Common myeloid progenitor, CD34-positive (primary cell): Measurements from ENCODE around the gene CHGA.

ENCODE experiments used
- CTCF ChIA-PET: fragments of 350-600 bp; sonication (Branson Sonifier 250); formaldehyde crosslinking; loops from one replicate; lab custom pipeline; 2021; ENCODE audit warnings: antibody characterized with exemption; lab: Charles Lee
- POLR2A ChIA-PET: fragments of 350-600 bp; sonication (Branson Sonifier 250); formaldehyde crosslinking; loops from one replicate; lab custom pipeline; 2021; ENCODE audit warnings: antibody characterized with exemption; lab: Charles Lee
- DNase-seq, 3 donors: peaks; one replicate each; pipeline versions ENCODE4 v3.0.0 to v3.0.0-alpha.2; 2013
- H3K27ac ChIP-seq, 2 experiments: 1 replicate in 1 of 2; 2 replicates in 1 of 2; pipeline ENCODE4 v1.7.0; 2013; ENCODE audit warnings: inconsistent platforms in 2 of 2, low read length in 2 of 2, mild to moderate bottlenecking in 2 of 2, low read depth in 1 of 2, moderate library complexity in 1 of 2; ENCODE audit not compliant: severe bottlenecking in 2 of 2, insufficient read depth in 1 of 2, poor library complexity in 1 of 2
- H3K27me3 ChIP-seq, 5 experiments: replicated peaks in 2 of 5; 1 replicate in 3 of 5; 2 replicates in 2 of 5; pipeline versions ENCODE4 v1.6.1 to v1.7.0; 2013; ENCODE audit warnings: low read length in 4 of 5, mild to moderate bottlenecking in 2 of 5, moderate library complexity in 2 of 5, inconsistent platforms in 1 of 5; ENCODE audit not compliant: insufficient read depth in 5 of 5, control insufficient read depth in 4 of 5
- H3K36me3 ChIP-seq, 4 experiments: 1 replicate in 2 of 4; 2 replicates in 2 of 4; pipeline versions ENCODE4 v1.6.1 to v1.7.0; 2013; ENCODE audit warnings: low read length in 3 of 4, control low read depth in 1 of 4, mild to moderate bottlenecking in 1 of 4; ENCODE audit not compliant: control insufficient read depth in 4 of 4, insufficient read depth in 4 of 4
- H3K4me1 ChIP-seq, 4 experiments: 1 replicate in 3 of 4; 2 replicates in 1 of 4; pipeline versions ENCODE4 v1.6.1 to v1.7.1; 2013; ENCODE audit warnings: low read length in 3 of 4, mild to moderate bottlenecking in 3 of 4, control low read depth in 1 of 4, inconsistent platforms in 1 of 4, moderate library complexity in 1 of 4; ENCODE audit not compliant: control insufficient read depth in 4 of 4, insufficient read depth in 4 of 4; ENCODE audit errors: control extremely low read depth in 1 of 4
- H3K4me3 ChIP-seq, 7 experiments: 1 replicate in 4 of 7; 2 replicates in 3 of 7; pipeline versions ENCODE4 v1.5.1 to v1.7.0; 2013; ENCODE audit warnings: mild to moderate bottlenecking in 7 of 7, low read length in 6 of 7, moderate library complexity in 6 of 7, inconsistent platforms in 2 of 7, low read depth in 2 of 7, control low read depth in 1 of 7; ENCODE audit not compliant: insufficient read depth in 4 of 7, control insufficient read depth in 1 of 7; ENCODE audit errors: extremely low read depth in 1 of 7
- H3K9me3 ChIP-seq, 5 experiments: 1 replicate in 4 of 5; 2 replicates in 1 of 5; pipeline versions ENCODE4 v1.6.1 to v1.7.1; 2013; ENCODE audit warnings: low read length in 4 of 5, mild to moderate bottlenecking in 2 of 5, inconsistent platforms in 1 of 5, low read depth in 1 of 5, moderate library complexity in 1 of 5; ENCODE audit not compliant: control insufficient read depth in 4 of 5, insufficient read depth in 2 of 5; ENCODE audit errors: control extremely low read depth in 1 of 5
- WGBS: methylation state at CpG from one replicate; pipeline ENCODE4 v1.1.5; 2013; ENCODE audit not compliant: insufficient coverage; 5-methylcytosine and 5-hydroxymethylcytosine counted together

Gene CHGA

DNA sequence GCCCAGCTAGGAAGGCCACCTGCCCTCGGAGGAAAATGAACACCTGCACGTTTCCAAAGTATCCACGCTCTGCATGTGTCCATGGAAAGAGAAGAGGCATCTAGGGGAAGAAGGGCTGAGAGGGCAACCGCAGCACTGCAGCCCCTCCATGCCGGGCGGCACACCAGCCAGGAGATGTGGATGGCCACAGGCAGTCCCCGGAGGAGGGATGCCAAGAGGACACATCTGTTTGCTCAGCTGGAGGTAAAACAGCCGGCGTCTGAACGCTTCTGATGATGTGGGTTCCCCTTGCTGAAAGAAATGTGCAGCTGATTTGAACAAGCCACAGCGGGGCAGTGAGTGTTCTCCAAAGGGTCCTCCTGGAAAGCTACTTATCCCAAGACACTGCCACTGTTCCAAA is 34.0 kb downstream of the CHGA start:
- ChIA-PET POLR2A (no interaction called here), CTCF (interaction anchor here (1.1 to 1.6 kb wide), 2 partner anchors 156 to 182 kb away, joined by 4 read pairs; no protein-coding TSS in a partner anchor)
- DNase-seq: no peak
- Histone ChIP-seq H3K27me3 (no peaks in the 10 kb centered on the region), H3K9me3 (no peaks in the 10 kb centered on the region), H3K4me1 (no peaks in the 10 kb centered on the region), H3K27ac (no peak overlapping the region), H3K36me3 (peaks cover 6 to 58% (median 43%) of the 10 kb centered on the region in 4 experiments), H3K4me3 (no peak overlapping the region)
- 97% methylated on average over 10 of the region's 11 CpGs for WGBS

DNA sequence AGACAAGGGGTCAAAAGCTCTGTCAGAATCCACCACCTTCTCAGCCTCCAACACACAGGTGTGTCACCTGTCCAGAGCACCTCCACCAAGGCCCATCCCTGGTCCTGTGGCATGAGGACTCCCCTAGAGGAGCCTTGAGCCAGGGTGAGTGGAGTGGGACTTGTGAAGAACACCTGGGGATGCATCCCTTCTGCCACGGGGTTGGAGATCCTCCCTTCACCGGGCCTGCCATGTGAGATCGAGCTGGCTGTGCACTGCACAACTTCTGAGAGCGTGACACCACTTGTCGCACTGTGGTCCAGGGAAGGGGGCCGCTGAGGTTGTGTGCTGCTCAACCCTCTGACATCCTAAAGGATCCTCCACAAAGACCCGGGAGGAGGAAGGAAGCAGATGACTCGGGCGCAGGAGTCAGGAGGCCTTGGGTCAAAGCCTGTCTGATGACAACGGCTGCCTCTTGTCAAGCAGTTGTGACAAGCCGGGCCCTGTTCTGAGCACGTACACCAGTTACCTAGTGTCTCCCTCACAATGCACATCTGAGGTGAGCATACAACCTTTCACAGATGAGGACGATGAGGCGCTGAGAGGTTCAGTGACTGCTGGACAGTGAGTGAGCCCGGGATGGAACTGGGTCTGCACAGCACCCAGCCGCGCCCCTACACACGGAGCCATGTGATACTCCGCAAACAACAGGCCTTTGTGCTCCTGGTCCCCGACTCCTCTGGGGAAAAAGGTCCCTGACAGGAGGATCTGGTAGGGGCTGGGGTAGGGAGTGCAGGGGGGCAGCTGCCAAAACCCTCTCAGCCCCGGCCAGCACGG is 35.6 kb downstream of the CHGA start:
- POLR2A ChIA-PET: no interaction called here
- H3K9me3 ChIP-seq: no peaks in the 10 kb centered on the region
- H3K4me1 ChIP-seq: no peaks in the 10 kb centered on the region
- CTCF ChIA-PET: interaction anchor here (1.6 kb wide), 1 partner anchor 181 kb away, joined by 4 read pairs; no protein-coding TSS in a partner anchor
- 95% methylated on average over 20 of the region's 22 CpGs for WGBS
- no peak overlapping the region for H3K27ac ChIP-seq
- no peak overlapping the region for H3K4me3 ChIP-seq
- H3K27me3 ChIP-seq: no peaks in the 10 kb centered on the region
- peaks cover 6 to 58% (median 40%) of the 10 kb centered on the region in 4 experiments for H3K36me3 ChIP-seq
- DNase-seq: no peak

DNA sequence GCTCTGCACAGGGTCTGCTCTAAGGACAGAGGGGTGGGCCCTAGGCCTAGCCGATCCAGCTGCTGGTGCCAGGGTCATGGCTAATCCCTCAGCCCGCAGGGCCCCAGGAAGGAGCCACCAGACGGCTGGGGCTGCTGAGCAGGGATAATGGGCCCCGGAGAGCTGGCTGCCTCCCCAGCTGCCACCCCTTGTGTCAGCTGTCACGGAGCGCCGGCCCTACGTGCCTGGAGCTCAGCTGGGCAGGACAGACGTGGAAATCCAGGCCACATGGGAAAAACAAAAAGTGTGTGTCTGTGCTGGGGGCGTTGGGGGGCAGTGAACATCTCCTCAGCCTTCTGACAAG is 36.2 kb downstream of the CHGA start:
- H3K27me3 ChIP-seq: no peaks in the 10 kb centered on the region
- DNase-seq: no peak
- H3K4me3 ChIP-seq: no peak overlapping the region
- POLR2A ChIA-PET: no interaction called here
- no peaks in the 10 kb centered on the region for H3K9me3 ChIP-seq
- no peaks in the 10 kb centered on the region for H3K4me1 ChIP-seq
- no peak overlapping the region for H3K27ac ChIP-seq
- CTCF ChIA-PET: no interaction called here
- peaks cover 6 to 57% (median 38%) of the 10 kb centered on the region in 4 experiments for H3K36me3 ChIP-seq
- WGBS: 97% methylated on average over 10 of the region's 10 CpGs

DNA sequence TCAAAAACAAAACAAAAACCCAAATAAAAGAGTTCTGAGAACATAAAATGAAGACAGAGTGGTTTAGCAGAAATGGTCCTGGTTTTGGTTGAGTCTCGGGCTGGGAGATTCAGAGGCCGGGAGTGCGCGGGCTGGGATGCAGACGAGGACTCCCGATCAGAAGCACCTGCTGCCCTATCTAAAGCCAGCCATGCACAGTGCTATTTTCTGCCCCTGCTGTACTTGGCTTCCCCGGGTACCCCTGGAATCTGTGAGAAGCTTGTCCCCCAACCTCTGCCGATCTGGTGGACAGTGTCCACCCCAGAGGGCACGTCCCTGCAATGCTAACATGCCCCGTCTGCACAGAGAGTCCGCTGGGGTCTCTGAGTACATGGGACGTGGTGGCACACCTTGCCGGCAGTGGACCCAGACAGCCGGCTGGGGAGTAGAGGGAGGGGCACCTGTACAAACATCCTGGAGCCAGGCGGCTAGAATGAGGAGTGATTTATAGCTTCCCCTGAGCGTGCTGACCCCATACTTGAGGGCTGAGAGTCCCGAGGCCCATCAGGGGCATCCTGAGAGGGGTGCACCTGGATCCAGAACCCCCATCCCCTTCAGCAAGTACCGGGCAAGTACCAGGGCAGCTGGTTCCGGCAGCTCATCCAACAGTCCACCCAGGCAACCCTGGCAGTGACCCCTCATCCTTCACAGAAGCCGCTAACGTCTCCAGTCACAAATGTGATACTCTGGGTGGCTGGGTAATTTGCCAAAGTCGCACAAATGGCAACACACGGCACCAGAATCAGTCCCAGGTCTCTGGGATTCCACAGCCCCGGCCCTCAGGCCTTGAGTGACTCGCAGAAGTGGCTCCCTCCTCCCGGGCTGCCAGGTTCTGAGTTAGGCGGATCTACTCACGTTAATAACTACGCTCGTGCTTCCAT is 37.1 kb downstream of the CHGA start:
- ChIA-PET POLR2A (no interaction called here), CTCF (no interaction called here)
- Histone ChIP-seq H3K4me3 (no peak overlapping the region), H3K9me3 (no peaks in the 10 kb centered on the region), H3K27ac (no peak overlapping the region), H3K4me1 (no peaks in the 10 kb centered on the region), H3K27me3 (no peaks in the 10 kb centered on the region), H3K36me3 (peaks cover 4 to 52% (median 35%) of the 10 kb centered on the region in 4 experiments)
- DNase-seq: no peak
- WGBS: 88% methylated on average over 23 of the region's 30 CpGs

DNA sequence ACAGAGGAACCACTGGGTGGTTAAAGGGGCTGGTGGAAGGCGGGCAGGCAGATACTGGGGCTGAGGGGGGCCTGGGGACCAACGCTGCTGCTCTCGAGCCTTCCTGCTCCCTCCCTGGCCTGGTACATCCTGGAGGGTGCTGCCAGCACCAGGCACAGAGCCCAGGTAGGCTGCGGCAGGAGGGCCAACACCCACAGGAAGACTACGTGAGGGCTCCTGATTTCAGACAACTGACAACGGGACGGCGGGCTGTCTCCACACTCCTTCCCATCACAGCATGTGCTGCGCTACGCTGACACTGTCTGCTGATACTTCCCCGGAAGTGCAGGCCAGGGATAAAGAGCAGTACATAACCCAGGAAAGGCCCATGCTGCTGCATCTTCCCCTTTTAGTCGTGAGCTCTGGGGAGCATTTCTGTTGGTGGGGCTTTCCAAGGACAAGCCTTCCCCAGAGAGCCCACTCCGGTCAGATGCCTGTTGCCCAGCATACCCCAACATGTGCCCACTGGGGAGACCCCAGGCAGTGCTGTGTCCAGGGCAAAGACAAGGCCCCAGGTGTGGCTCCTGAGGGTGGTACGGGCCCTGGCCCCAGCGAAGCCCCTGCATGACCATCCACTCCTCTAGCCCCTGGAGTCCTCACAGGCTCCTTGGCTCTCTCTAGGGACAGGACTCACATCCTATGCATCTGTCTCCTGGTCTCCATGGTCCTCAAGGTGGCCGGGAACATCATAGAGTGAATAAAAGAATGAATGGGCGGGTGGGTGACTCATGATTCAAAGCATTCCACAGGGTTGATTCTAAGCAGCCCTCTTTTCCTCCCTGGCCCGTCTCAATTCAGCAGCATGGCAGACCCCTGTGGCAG is 38.0 kb downstream of the CHGA start:
- no peaks in the 10 kb centered on the region for H3K4me1 ChIP-seq
- H3K27ac ChIP-seq: no peak overlapping the region
- POLR2A ChIA-PET: no interaction called here
- DNase-seq: no peak
- H3K4me3 ChIP-seq: no peak overlapping the region
- H3K36me3 ChIP-seq: peaks cover 4 to 52% (median 33%) of the 10 kb centered on the region in 4 experiments
- CTCF ChIA-PET: no interaction called here
- 88% methylated on average over 16 of the region's 18 CpGs for WGBS
- no peaks in the 10 kb centered on the region for H3K27me3 ChIP-seq
- no peaks in the 10 kb centered on the region for H3K9me3 ChIP-seq

DNA sequence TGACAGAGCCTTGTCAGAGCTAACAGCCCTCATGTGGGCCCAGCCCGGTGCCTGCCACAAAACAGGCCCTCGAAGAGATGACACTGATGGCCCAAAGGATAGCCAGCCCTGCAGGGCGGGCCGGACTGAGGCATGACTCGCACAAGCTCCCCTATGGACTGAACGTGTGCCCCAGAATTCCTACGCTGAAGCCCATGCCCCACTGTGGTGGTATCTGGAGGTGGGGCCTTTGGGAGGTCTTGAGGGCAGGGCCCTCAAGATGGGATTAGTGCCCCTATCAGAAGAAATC is 38.6 kb downstream of the CHGA start:
- H3K4me1 ChIP-seq: no peaks in the 10 kb centered on the region
- H3K27ac ChIP-seq: no peak overlapping the region
- peaks cover 4 to 50% (median 33%) of the 10 kb centered on the region in 4 experiments for H3K36me3 ChIP-seq
- H3K9me3 ChIP-seq: no peaks in the 10 kb centered on the region
- no peak for DNase-seq
- WGBS: 89% methylated on average over 7 of the region's 7 CpGs
- POLR2A ChIA-PET: no interaction called here
- CTCF ChIA-PET: no interaction called here
- no peak overlapping the region for H3K4me3 ChIP-seq
- no peaks in the 10 kb centered on the region for H3K27me3 ChIP-seq
